ENCODE data around the gene GMDS.

The GMDS gene

DNA sequence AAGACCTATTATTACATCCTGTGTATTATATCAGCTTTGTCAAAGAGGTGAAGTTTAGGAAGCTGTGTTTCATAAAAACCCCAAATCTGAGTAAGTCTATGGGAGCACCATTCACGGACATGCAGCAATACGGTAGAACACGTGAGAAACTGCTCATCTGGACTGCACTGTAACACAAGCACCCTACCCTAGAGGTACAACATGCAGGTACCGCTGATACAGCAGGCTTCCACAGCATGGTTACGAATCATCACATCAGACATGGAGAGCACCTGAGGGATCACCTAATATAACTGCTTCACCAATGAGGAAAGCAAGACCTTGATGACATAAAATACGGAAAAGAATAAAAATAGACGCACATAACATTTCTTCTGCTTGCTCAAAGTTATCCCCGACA is 96.7 kb downstream of the GMDS start:
- DNase-seq (ENCODE audit: low read depth), result no peak
- no peak for TF ChIP-seq CTCF (IDR thresholded peaks at IDR 0.05; ENCODE audit: insufficient read depth, low read depth, low read length, missing control alignments)
- no peak overlapping the region for H3K4me3 ChIP-seq (ENCODE audit: low read depth, low read length)

DNA sequence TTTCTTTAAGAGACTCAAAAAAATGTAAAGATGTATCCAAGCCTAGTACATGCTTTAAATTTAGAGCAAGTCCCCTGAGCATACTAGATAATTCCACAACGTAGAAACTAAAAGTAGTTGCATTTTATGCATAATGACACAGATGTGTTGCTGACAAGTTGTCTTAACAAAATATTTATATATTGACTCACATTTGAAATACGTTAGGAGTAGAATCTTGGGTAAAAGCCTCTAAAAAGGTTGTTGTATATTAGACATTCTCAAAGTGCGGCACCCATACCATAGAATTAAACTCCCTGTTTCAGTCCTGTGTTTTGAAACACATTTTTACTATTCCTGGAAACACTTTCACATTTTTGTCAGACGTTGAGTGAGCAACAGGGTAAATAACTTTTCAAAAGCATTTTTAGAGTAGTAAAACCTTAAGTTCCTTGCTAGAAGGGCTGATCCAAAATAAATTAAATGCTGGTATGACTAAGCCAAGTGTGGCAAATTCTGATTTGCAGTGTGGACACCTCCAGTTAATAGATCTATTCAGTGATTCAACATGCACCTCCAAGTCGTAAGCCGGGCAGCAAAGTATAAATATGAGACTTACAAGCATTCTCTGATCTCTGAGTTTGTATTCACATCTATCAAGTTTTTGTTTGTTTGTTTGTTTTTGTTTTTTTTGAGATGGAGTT is 97.5 kb downstream of the GMDS start:
- DNase-seq (ENCODE audit: low read depth), result no peak
- no peak for TF ChIP-seq CTCF (IDR thresholded peaks at IDR 0.05; ENCODE audit: insufficient read depth, low read depth, low read length, missing control alignments)
- no peak overlapping the region for H3K4me3 ChIP-seq (ENCODE audit: low read depth, low read length)

GRCh38 chr6:2147261-2147660 is 98.1 kb downstream of the GMDS start:
- no peak overlapping the region for H3K4me3 ChIP-seq (ENCODE audit: low read depth, low read length)
- DNase-seq (ENCODE audit: low read depth), result no peak
- no peak for TF ChIP-seq CTCF (IDR thresholded peaks at IDR 0.05; ENCODE audit: insufficient read depth, low read depth, low read length, missing control alignments)

DNA sequence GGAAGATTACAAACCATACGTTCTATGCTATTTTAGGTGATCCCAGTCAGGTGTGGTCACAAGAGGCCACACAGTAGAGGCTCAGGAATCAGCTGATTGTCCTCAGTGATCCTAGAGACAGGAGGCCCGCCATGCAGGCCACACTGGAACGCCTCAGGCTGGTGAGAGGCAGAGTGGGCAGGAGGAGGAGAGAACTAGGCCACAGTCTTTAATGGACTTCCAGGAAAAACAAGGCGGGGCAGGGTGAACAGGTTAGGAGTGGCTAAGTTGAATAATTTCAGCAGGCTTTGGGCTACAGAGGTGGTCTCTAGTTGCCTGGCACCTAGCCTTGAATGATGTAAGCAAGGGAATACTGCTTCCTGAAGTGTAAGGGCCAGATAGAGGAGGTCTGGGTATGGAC is 101.2 kb downstream of the GMDS start:
- no peak overlapping the region for H3K4me3 ChIP-seq (ENCODE audit: low read depth, low read length)
- DNase-seq (ENCODE audit: low read depth), result no peak
- no peak for TF ChIP-seq CTCF (IDR thresholded peaks at IDR 0.05; ENCODE audit: insufficient read depth, low read depth, low read length, missing control alignments)

GRCh38 chr6:2141644-2142290 is 103.6 kb downstream of the GMDS start:
- no peak for TF ChIP-seq CTCF (IDR thresholded peaks at IDR 0.05; ENCODE audit: insufficient read depth, low read depth, low read length, missing control alignments)
- no peak for DNase-seq (ENCODE audit: low read depth)
- H3K4me3 ChIP-seq (ENCODE audit: low read depth, low read length), result no peak overlapping the region

DNA sequence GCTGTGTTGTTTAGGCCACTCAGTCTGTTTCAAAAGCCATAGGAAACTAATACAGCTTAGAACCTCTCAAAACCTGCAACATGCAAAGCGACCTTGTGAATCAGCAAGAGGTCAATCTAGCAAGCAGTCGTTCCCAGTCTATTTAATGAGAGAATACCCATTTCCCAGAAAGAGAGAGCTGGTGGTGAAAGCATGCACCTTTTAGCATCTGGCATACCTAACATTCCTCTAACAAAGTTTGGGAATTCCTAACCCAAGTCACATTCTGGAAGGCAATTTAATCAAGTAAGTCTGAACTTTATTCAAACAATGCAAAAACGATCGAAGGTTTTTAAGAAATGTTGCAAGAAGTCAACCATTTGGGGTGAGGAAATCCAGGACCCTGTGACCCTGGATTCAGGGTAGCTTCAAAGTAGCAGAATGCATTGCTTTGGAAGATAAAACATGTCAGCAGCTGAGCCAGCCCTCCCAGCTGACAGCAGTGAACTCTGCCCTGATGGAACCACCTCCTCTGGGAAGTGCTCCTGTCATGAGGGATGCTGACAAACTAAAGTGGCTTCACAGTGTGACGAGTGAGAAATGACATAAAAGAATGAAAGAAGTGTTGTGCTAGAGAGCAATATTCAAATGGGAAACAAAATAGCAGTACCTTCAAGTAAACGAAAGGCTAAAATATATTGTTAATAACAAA is 104.8 kb downstream of the GMDS start:
- H3K4me3 ChIP-seq (ENCODE audit: low read depth, low read length), result no peak overlapping the region
- DNase-seq (ENCODE audit: low read depth), result no peak
- no peak for TF ChIP-seq CTCF (IDR thresholded peaks at IDR 0.05; ENCODE audit: insufficient read depth, low read depth, low read length, missing control alignments)
